ENCODE measurements around the gene RUNX2. TPM values are rescaled to one million over a fixed set of nuclear protein-coding genes. Genes with fewer than 3 reads are reported as not detected.

The RUNX2 gene
- total and polyA plus RNA-seq, 2 of the 8 experiments (the other 6 are each of a cell fraction or from before 2014, with no cell fraction given): 0.26 to 1.2 TPM

DNA sequence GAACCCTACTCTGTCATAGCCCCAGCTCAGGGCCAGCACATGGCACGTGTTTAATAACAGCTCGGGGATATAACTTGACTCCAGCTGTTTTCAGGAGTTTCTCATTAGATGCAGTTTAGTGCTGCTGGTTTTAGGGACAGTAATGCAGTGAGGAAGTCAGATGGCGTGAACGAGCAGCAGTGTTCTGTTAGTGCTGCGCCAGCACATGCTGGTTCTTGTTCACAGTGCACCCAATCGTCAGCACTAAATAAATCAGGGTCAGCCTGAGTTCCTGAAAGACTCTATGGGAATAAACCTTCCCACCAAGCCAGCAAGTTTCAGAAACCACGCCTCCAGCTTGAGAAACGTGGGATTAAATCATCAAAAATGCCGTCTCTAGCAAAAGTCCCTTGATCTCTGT is 285.5 kb downstream of the RUNX2 start (continued):
- TF ChIP-seq MAFK (IDR thresholded peaks at IDR 0.05; ENCODE audit: low read depth, low read length) (no peak), RXRA (IDR thresholded peaks at IDR 0.05; ENCODE audit: insufficient read depth, low read depth, low read length) (no peak), BACH1 (IDR thresholded peaks at IDR 0.05; ENCODE audit: low read length) (no peak), JUND (IDR thresholded peaks at IDR 0.05; ENCODE audit: low read length) (no peak), KDM1A (IDR thresholded peaks at IDR 0.05; ENCODE audit: borderline replicate concordance, low read length) (no peak)

Data from H1 (cell line).